GM15510 (cell line): ENCODE results near the gene TTLL5.

Experiments
- POLR2A ChIP-seq: IDR thresholded peaks from 3 replicates; pipeline ENCODE4 v1.6.1; 2011; ENCODE audit warnings: borderline replicate concordance; ENCODE audit not compliant: insufficient read length; ENCODE audit errors: extremely low read depth

The TTLL5 gene

GRCh38 chr14:75989134-75989533 lies 328.1 kb downstream of the TTLL5 start:
- TF ChIP-seq POLR2A, result no peak

GRCh38 chr14:75990297-75990696 lies 329.3 kb downstream of the TTLL5 start:
- TF ChIP-seq POLR2A, result no peak

GRCh38 chr14:75991753-75992152 lies 330.7 kb downstream of the TTLL5 start:
- no peak for TF ChIP-seq POLR2A

GRCh38 chr14:75993567-75994041 lies 332.6 kb downstream of the TTLL5 start:
- no peak for TF ChIP-seq POLR2A

- no peak for TF ChIP-seq POLR2A
These were observed 334.5 kb downstream of the TTLL5 start for GRCh38 chr14:75995372-75996041.

- no peak for TF ChIP-seq POLR2A
These were observed 335.4 kb downstream of the TTLL5 start for GRCh38 chr14:75996488-75996887.

GRCh38 chr14:75999511-76000190 lies 338.6 kb downstream of the TTLL5 start:
- TF ChIP-seq POLR2A, result no peak

- TF ChIP-seq POLR2A, result no peak
These were observed 341.3 kb downstream of the TTLL5 start for GRCh38 chr14:76002383-76002782.
